ENCODE measurements around the gene METTL1.

Gene METTL1

GRCh38 chr12:57770734-57771133, 1.2 kb downstream of the METTL1 start:
- peak overlapping the region; percentile 90; the same call in 1 of the 2 replicates for H3K4me3 ChIP-seq
- DNase-seq (ENCODE audit: low spot score in 2 of 2) = no peak

GRCh38 chr12:57769594-57769993, 2.3 kb downstream of the METTL1 start:
- Histone ChIP-seq H3K27me3 (ENCODE audit: low read depth) (peaks cover 19% of the 10 kb centered on the region), H3K36me3 (replicated peaks) (peaks cover 30% of the 10 kb centered on the region), H3K4me3 (no peak overlapping the region), H3K4me1 (peaks cover 23% of the 10 kb centered on the region), H3K9me3 (no peaks in the 10 kb centered on the region)
- no peak for DNase-seq (ENCODE audit: low spot score in 2 of 2)
- in situ Hi-C loops (cut with MboI; ENCODE audit: low sequenced_read_pairs) = no loop called here

More at GRCh38 chr12:57770734-57771133, 1.2 kb downstream of the METTL1 start:
- Histone ChIP-seq H3K36me3 (replicated peaks) (peaks cover 30% of the 10 kb centered on the region), H3K27me3 (ENCODE audit: low read depth) (peaks cover 8% of the 10 kb centered on the region), H3K4me1 (peaks cover 21% of the 10 kb centered on the region), H3K9me3 (no peaks in the 10 kb centered on the region)
- in situ Hi-C loops (cut with MboI; ENCODE audit: low sequenced_read_pairs) = no loop called here

GRCh38 chr12:57767876-57768275, 4.0 kb downstream of the METTL1 start:
- in situ Hi-C loops (cut with MboI; ENCODE audit: low sequenced_read_pairs) = no loop called here
- H3K27me3 ChIP-seq (ENCODE audit: low read depth) = peaks cover 24% of the 10 kb centered on the region
- peaks cover 23% of the 10 kb centered on the region for H3K4me1 ChIP-seq
- no peaks in the 10 kb centered on the region for H3K9me3 ChIP-seq
- H3K4me3 ChIP-seq = no peak overlapping the region
- no peak for DNase-seq (ENCODE audit: low spot score in 2 of 2)
- H3K36me3 ChIP-seq (replicated peaks) = peaks cover 30% of the 10 kb centered on the region

GRCh38 chr12:57767305-57767698, 4.6 kb downstream of the METTL1 start:
- Histone ChIP-seq H3K4me1 (peaks cover 23% of the 10 kb centered on the region), H3K36me3 (replicated peaks) (peaks cover 30% of the 10 kb centered on the region), H3K27me3 (ENCODE audit: low read depth) (peaks cover 24% of the 10 kb centered on the region), H3K4me3 (no peak overlapping the region), H3K9me3 (no peaks in the 10 kb centered on the region)
- in situ Hi-C loops (cut with MboI; ENCODE audit: low sequenced_read_pairs) = no loop called here
- no peak for DNase-seq (ENCODE audit: low spot score in 2 of 2)

- in situ Hi-C loops (cut with MboI; ENCODE audit: low sequenced_read_pairs) = no loop called here
- peaks cover 23% of the 10 kb centered on the region for H3K4me1 ChIP-seq
- no peaks in the 10 kb centered on the region for H3K9me3 ChIP-seq
- peaks cover 30% of the 10 kb centered on the region for H3K36me3 ChIP-seq (replicated peaks)
- peak; percentile 88 to 89 for DNase-seq (ENCODE audit: low spot score in 2 of 2)
- H3K4me3 ChIP-seq = peak within 1 kb of the TSS; percentile 11
- H3K27me3 ChIP-seq (ENCODE audit: low read depth) = peaks cover 24% of the 10 kb centered on the region
Measured at GRCh38 chr12:57766464-57767304, 5.2 kb downstream of the METTL1 start, which contains the start of gene CYP27B1. CYP27B1 (minus strand) TSS chr12:57767078; CDS start chr12:57767041, 37 bp downstream.

GRCh38 chr12:57765698-57766463, 6.0 kb downstream of the METTL1 start:
- H3K4me3 ChIP-seq = peak overlapping the region; percentile 22; the same call in 1 of the 2 replicates
- peaks cover 28% of the 10 kb centered on the region for H3K36me3 ChIP-seq (replicated peaks)
- in situ Hi-C loops (cut with MboI; ENCODE audit: low sequenced_read_pairs) = no loop called here
- H3K4me1 ChIP-seq = peaks cover 19% of the 10 kb centered on the region
- H3K27me3 ChIP-seq (ENCODE audit: low read depth) = peaks cover 24% of the 10 kb centered on the region
- DNase-seq (ENCODE audit: low spot score in 2 of 2) = no peak
- H3K9me3 ChIP-seq = no peaks in the 10 kb centered on the region

GRCh38 chr12:57765003-57765697, 6.8 kb downstream of the METTL1 start:
- peak in 1 of 2 experiments; percentile 71 for DNase-seq (ENCODE audit: low spot score in 2 of 2)
- Histone ChIP-seq H3K4me3 (peak overlapping the region; percentile 22), H3K9me3 (no peaks in the 10 kb centered on the region), H3K36me3 (replicated peaks) (peaks cover 21% of the 10 kb centered on the region), H3K4me1 (peaks cover 17% of the 10 kb centered on the region), H3K27me3 (ENCODE audit: low read depth) (peaks cover 24% of the 10 kb centered on the region)
- in situ Hi-C loops (cut with MboI; ENCODE audit: low sequenced_read_pairs) = no loop called here

GRCh38 chr12:57764662-57765002, 7.3 kb downstream of the METTL1 start:
- H3K36me3 ChIP-seq (replicated peaks) = peaks cover 20% of the 10 kb centered on the region
- H3K27me3 ChIP-seq (ENCODE audit: low read depth) = peaks cover 24% of the 10 kb centered on the region
- peaks cover 17% of the 10 kb centered on the region for H3K4me1 ChIP-seq
- in situ Hi-C loops (cut with MboI; ENCODE audit: low sequenced_read_pairs) = no loop called here
- no peaks in the 10 kb centered on the region for H3K9me3 ChIP-seq
- no peak overlapping the region for H3K4me3 ChIP-seq
- no peak for DNase-seq (ENCODE audit: low spot score in 2 of 2)

GRCh38 chr12:57763881-57764661, 7.8 kb downstream of the METTL1 start:
- Histone ChIP-seq H3K9me3 (no peaks in the 10 kb centered on the region), H3K4me1 (peaks cover 17% of the 10 kb centered on the region), H3K27me3 (ENCODE audit: low read depth) (peaks cover 24% of the 10 kb centered on the region), H3K36me3 (replicated peaks) (peaks cover 15% of the 10 kb centered on the region), H3K4me3 (no peak overlapping the region)
- DNase-seq (ENCODE audit: low spot score in 2 of 2) = no peak
- in situ Hi-C loops (cut with MboI; ENCODE audit: low sequenced_read_pairs) = no loop called here

- H3K4me3 ChIP-seq = no peak overlapping the region
- peaks cover 14% of the 10 kb centered on the region for H3K4me1 ChIP-seq
- DNase-seq (ENCODE audit: low spot score in 2 of 2) = no peak
- in situ Hi-C loops (cut with MboI; ENCODE audit: low sequenced_read_pairs) = no loop called here
- H3K27me3 ChIP-seq (ENCODE audit: low read depth) = peaks cover 24% of the 10 kb centered on the region
- peaks cover 15% of the 10 kb centered on the region for H3K36me3 ChIP-seq (replicated peaks)
- H3K9me3 ChIP-seq = no peaks in the 10 kb centered on the region
Measured at GRCh38 chr12:57762463-57762862, 9.4 kb downstream of the METTL1 start.

GRCh38 chr12:57761391-57761998, 10.4 kb downstream of the METTL1 start:
- H3K4me1 ChIP-seq = peaks cover 10% of the 10 kb centered on the region
- in situ Hi-C loops (cut with MboI; ENCODE audit: low sequenced_read_pairs) = no loop called here
- peaks cover 24% of the 10 kb centered on the region for H3K27me3 ChIP-seq (ENCODE audit: low read depth)
- H3K4me3 ChIP-seq = no peak overlapping the region
- H3K9me3 ChIP-seq = no peaks in the 10 kb centered on the region
- DNase-seq (ENCODE audit: low spot score in 2 of 2) = no peak
- H3K36me3 ChIP-seq (replicated peaks) = peaks cover 18% of the 10 kb centered on the region

GRCh38 chr12:57760347-57760982, 11.4 kb downstream of the METTL1 start:
- Histone ChIP-seq H3K36me3 (replicated peaks) (peaks cover 18% of the 10 kb centered on the region), H3K4me1 (peaks cover 10% of the 10 kb centered on the region), H3K9me3 (no peaks in the 10 kb centered on the region), H3K4me3 (no peak overlapping the region), H3K27me3 (ENCODE audit: low read depth) (peaks cover 13% of the 10 kb centered on the region)
- in situ Hi-C loops (cut with MboI; ENCODE audit: low sequenced_read_pairs) = no loop called here
- peak in 1 of 2 experiments; percentile 44 for DNase-seq (ENCODE audit: low spot score in 2 of 2)

All from HAP-1 (cell line).